WTC11 (cell line): Measurements from ENCODE around the gene TULP3. TPM values are rescaled to one million over a fixed set of nuclear protein-coding genes. Genes with fewer than 3 reads are reported as not detected.

Experiments used
- CBFB ChIP-seq: sonication (generic); formaldehyde crosslinking; IDR thresholded peaks from 2 replicates; pipeline ENCODE4 v1.8.1; 2022; ENCODE audit warnings: mild to moderate bottlenecking, low read depth, missing genetic modification reagents
- FOXP1 ChIP-seq: sonication (generic); formaldehyde crosslinking; IDR thresholded peaks from 2 replicates; pipeline ENCODE4 v1.8.0; 2022; ENCODE audit warnings: missing genetic modification reagents, mild to moderate bottlenecking, moderate library complexity, borderline replicate concordance
- FOXP4 ChIP-seq: sonication (generic); formaldehyde crosslinking; IDR thresholded peaks from 2 replicates; pipeline ENCODE4 v1.8.0; 2022; ENCODE audit warnings: mild to moderate bottlenecking, missing genetic modification reagents
- GTF2I ChIP-seq: fragments of 250-450 bp; sonication (Bioruptor Pico); conservative IDR thresholded peaks from 2 replicates; pipeline ENCODE4 v1.4.0; 2021; ENCODE audit warnings: mild to moderate bottlenecking
- KAT7 ChIP-seq: sonication (generic); formaldehyde crosslinking; IDR thresholded peaks from 2 replicates; pipeline ENCODE4 v1.8.1; 2023; ENCODE audit warnings: missing genetic modification reagents, mild to moderate bottlenecking, borderline replicate concordance
- NFE2L1 ChIP-seq: sonication (generic); formaldehyde crosslinking; IDR thresholded peaks from 2 replicates; pipeline ENCODE4 v1.8.1; 2023; ENCODE audit warnings: missing genetic modification reagents
- OVOL2 ChIP-seq: fragments of 250-450 bp; sonication (Bioruptor Pico); IDR thresholded peaks from 2 replicates; pipeline ENCODE4 v1.9.0; 2021; ENCODE audit warnings: mild to moderate bottlenecking, borderline replicate concordance
- RELA ChIP-seq: sonication (generic); formaldehyde crosslinking; IDR thresholded peaks from 2 replicates; pipeline ENCODE4 v1.8.1; 2022; ENCODE audit warnings: missing genetic modification reagents, mild to moderate bottlenecking, borderline replicate concordance
- RORB ChIP-seq: fragments of 250-450 bp; sonication (Bioruptor Pico); IDR thresholded peaks from 2 replicates; pipeline ENCODE4 v1.9.0; 2021; ENCODE audit warnings: mild to moderate bottlenecking
- TP53 ChIP-seq: sonication (generic); formaldehyde crosslinking; IDR thresholded peaks from 2 replicates; pipeline ENCODE4 v1.8.1; 2023; ENCODE audit warnings: mild to moderate bottlenecking, missing genetic modification reagents
- ZNF138 ChIP-seq: sonication (generic); formaldehyde crosslinking; conservative IDR thresholded peaks from 2 replicates; pipeline ENCODE4 v1.8.1; 2022; ENCODE audit warnings: mild to moderate bottlenecking, moderate library complexity, missing genetic modification reagents
- ZNF219 ChIP-seq: sonication (generic); formaldehyde crosslinking; IDR thresholded peaks from 2 replicates; pipeline ENCODE4 v1.8.0; 2023; ENCODE audit warnings: missing genetic modification reagents, mild to moderate bottlenecking, borderline replicate concordance
- ZNF423 ChIP-seq: fragments of 250-450 bp; sonication (Bioruptor Pico); IDR thresholded peaks from 2 replicates; pipeline ENCODE4 v2.1.2; 2022; ENCODE audit warnings: mild to moderate bottlenecking, moderate library complexity
- ZNF671 ChIP-seq: fragments of 250-450 bp; sonication (Bioruptor Pico); IDR thresholded peaks from 2 replicates; pipeline ENCODE4 v1.8.0; 2021; ENCODE audit warnings: mild to moderate bottlenecking
- total RNA-seq: library from RNA; stranded (reverse); gene quantifications from 3 replicates; pipeline ENCODE4 v1.2.3, GENCODE V29; 2021
- TF ChIP-seq, protein P1 (sequence below): sonication (generic); formaldehyde crosslinking; IDR thresholded peaks from 2 replicates; pipeline ENCODE4 v1.8.1; 2023; ENCODE audit warnings: mild to moderate bottlenecking, missing genetic modification reagents, borderline replicate concordance
- TF ChIP-seq, protein P2 (sequence below): fragments of 250-450 bp; sonication (Bioruptor Pico); IDR thresholded peaks from 2 replicates; pipeline ENCODE4 v2.1.2; 2022; ENCODE audit warnings: mild to moderate bottlenecking, moderate library complexity
- TF ChIP-seq, protein P3 (sequence below): fragments of 250-450 bp; sonication (Bioruptor Pico); IDR thresholded peaks from 2 replicates; pipeline ENCODE4 v1.9.0; 2021; ENCODE audit warnings: mild to moderate bottlenecking, borderline replicate concordance
- TF ChIP-seq, protein P4 (sequence below): sonication (generic); formaldehyde crosslinking; IDR thresholded peaks from 2 replicates; pipeline ENCODE4 v1.8.1; 2022; ENCODE audit warnings: low read depth, mild to moderate bottlenecking, moderate library complexity, missing genetic modification reagents, borderline replicate concordance
- TF ChIP-seq, protein P5 (sequence below): sonication (generic); formaldehyde crosslinking; conservative IDR thresholded peaks from 2 replicates; pipeline ENCODE4 v1.8.1; 2023; ENCODE audit warnings: mild to moderate bottlenecking, low read depth, missing genetic modification reagents, moderate library complexity

TULP3 gene
- total RNA-seq, 1 experiment from 2014 or later: 17.4 TPM

DNA sequence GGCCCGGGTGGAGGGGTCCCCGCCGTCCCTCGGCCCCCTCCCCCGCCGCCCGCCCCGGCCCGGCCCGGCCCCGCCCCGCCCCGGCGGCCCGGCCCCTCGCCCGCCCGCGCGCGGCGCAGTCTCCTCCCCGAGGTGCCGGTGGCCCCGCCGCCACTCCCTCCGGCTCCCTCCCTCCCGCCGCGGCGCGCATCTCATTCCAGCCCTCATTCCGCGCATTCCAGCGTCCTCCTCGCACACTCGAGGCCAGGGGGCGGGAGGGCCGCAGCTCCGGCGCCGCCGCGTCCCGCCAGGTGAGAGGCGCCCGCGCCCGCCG lies 68.5 kb downstream of the TULP3 start, which contains the start of gene TEAD4 (continued):
- TF ChIP-seq, protein P1, sequence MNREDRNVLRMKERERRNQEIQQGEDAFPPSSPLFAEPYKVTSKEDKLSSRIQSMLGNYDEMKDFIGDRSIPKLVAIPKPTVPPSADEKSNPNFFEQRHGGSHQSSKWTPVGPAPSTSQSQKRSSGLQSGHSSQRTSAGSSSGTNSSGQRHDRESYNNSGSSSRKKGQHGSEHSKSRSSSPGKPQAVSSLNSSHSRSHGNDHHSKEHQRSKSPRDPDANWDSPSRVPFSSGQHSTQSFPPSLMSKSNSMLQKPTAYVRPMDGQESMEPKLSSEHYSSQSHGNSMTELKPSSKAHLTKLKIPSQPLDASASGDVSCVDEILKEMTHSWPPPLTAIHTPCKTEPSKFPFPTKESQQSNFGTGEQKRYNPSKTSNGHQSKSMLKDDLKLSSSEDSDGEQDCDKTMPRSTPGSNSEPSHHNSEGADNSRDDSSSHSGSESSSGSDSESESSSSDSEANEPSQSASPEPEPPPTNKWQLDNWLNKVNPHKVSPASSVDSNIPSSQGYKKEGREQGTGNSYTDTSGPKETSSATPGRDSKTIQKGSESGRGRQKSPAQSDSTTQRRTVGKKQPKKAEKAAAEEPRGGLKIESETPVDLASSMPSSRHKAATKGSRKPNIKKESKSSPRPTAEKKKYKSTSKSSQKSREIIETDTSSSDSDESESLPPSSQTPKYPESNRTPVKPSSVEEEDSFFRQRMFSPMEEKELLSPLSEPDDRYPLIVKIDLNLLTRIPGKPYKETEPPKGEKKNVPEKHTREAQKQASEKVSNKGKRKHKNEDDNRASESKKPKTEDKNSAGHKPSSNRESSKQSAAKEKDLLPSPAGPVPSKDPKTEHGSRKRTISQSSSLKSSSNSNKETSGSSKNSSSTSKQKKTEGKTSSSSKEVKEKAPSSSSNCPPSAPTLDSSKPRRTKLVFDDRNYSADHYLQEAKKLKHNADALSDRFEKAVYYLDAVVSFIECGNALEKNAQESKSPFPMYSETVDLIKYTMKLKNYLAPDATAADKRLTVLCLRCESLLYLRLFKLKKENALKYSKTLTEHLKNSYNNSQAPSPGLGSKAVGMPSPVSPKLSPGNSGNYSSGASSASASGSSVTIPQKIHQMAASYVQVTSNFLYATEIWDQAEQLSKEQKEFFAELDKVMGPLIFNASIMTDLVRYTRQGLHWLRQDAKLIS (CRISPR knock-in tag): no peak
- TF ChIP-seq, protein P2, sequence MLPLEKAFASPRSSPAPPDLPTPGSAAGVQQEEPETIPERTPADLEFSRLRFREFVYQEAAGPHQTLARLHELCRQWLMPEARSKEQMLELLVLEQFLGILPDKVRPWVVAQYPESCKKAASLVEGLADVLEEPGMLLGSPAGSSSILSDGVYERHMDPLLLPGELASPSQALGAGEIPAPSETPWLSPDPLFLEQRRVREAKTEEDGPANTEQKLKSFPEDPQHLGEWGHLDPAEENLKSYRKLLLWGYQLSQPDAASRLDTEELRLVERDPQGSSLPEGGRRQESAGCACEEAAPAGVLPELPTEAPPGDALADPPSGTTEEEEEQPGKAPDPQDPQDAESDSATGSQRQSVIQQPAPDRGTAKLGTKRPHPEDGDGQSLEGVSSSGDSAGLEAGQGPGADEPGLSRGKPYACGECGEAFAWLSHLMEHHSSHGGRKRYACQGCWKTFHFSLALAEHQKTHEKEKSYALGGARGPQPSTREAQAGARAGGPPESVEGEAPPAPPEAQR (CRISPR knock-in tag): no peak
- TF ChIP-seq ZNF219 (CRISPR knock-in tag) (no peak), TP53 (CRISPR knock-in tag) (no peak), RELA (CRISPR knock-in tag) (no peak), CBFB (no peak), FOXP1 (no peak), ZNF671 (CRISPR knock-in tag) (no peak; the same call in 1 of the 2 replicates), FOXP4 (CRISPR knock-in tag) (0 out of 2 replicates have a peak, but pooled peaks have one; percentile 53), OVOL2 (CRISPR knock-in tag) (no peak), RORB (no peak), GTF2I (CRISPR knock-in tag) (no peak), NFE2L1 (0 out of 2 replicates have a peak, but pooled peaks have one; percentile 58), KAT7 (no peak; the same call in 1 of the 2 replicates), ZNF423 (no peak), ZNF138 (CRISPR knock-in tag) (no peak)
- TF ChIP-seq, protein P3, sequence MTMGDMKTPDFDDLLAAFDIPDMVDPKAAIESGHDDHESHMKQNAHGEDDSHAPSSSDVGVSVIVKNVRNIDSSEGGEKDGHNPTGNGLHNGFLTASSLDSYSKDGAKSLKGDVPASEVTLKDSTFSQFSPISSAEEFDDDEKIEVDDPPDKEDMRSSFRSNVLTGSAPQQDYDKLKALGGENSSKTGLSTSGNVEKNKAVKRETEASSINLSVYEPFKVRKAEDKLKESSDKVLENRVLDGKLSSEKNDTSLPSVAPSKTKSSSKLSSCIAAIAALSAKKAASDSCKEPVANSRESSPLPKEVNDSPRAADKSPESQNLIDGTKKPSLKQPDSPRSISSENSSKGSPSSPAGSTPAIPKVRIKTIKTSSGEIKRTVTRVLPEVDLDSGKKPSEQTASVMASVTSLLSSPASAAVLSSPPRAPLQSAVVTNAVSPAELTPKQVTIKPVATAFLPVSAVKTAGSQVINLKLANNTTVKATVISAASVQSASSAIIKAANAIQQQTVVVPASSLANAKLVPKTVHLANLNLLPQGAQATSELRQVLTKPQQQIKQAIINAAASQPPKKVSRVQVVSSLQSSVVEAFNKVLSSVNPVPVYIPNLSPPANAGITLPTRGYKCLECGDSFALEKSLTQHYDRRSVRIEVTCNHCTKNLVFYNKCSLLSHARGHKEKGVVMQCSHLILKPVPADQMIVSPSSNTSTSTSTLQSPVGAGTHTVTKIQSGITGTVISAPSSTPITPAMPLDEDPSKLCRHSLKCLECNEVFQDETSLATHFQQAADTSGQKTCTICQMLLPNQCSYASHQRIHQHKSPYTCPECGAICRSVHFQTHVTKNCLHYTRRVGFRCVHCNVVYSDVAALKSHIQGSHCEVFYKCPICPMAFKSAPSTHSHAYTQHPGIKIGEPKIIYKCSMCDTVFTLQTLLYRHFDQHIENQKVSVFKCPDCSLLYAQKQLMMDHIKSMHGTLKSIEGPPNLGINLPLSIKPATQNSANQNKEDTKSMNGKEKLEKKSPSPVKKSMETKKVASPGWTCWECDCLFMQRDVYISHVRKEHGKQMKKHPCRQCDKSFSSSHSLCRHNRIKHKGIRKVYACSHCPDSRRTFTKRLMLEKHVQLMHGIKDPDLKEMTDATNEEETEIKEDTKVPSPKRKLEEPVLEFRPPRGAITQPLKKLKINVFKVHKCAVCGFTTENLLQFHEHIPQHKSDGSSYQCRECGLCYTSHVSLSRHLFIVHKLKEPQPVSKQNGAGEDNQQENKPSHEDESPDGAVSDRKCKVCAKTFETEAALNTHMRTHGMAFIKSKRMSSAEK (CRISPR knock-in tag): no peak
- TF ChIP-seq, protein P4, sequence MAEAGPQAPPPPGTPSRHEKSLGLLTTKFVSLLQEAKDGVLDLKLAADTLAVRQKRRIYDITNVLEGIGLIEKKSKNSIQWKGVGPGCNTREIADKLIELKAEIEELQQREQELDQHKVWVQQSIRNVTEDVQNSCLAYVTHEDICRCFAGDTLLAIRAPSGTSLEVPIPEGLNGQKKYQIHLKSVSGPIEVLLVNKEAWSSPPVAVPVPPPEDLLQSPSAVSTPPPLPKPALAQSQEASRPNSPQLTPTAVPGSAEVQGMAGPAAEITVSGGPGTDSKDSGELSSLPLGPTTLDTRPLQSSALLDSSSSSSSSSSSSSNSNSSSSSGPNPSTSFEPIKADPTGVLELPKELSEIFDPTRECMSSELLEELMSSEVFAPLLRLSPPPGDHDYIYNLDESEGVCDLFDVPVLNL (CRISPR knock-in tag): peak; percentile 23; the same call in 1 of the 2 replicates
- TF ChIP-seq, protein P5, sequence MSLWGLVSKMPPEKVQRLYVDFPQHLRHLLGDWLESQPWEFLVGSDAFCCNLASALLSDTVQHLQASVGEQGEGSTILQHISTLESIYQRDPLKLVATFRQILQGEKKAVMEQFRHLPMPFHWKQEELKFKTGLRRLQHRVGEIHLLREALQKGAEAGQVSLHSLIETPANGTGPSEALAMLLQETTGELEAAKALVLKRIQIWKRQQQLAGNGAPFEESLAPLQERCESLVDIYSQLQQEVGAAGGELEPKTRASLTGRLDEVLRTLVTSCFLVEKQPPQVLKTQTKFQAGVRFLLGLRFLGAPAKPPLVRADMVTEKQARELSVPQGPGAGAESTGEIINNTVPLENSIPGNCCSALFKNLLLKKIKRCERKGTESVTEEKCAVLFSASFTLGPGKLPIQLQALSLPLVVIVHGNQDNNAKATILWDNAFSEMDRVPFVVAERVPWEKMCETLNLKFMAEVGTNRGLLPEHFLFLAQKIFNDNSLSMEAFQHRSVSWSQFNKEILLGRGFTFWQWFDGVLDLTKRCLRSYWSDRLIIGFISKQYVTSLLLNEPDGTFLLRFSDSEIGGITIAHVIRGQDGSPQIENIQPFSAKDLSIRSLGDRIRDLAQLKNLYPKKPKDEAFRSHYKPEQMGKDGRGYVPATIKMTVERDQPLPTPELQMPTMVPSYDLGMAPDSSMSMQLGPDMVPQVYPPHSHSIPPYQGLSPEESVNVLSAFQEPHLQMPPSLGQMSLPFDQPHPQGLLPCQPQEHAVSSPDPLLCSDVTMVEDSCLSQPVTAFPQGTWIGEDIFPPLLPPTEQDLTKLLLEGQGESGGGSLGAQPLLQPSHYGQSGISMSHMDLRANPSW (CRISPR knock-in tag): no peak
